Esophagus squamous epithelium (tissue), 5 donors: Measurements from ENCODE around the gene B3GAT1. TPM values are rescaled to one million over a fixed set of nuclear protein-coding genes. Genes with fewer than 3 reads are reported as not detected.

ENCODE experiments used
- DNase-seq: peaks from one replicate; lab custom pipeline; 2025; lab: John Stamatoyannopoulos, UW
- H3K27ac ChIP-seq, 4 donors: fragments of 200-600 bp; sonication (generic); one replicate each; pipeline ENCODE4 v1.5.1; 2016 to 2019; ENCODE audit warnings: mild to moderate bottlenecking in 1 of 4
- H3K27me3 ChIP-seq, 4 donors: fragments of 200-600 bp; sonication (generic); 1 replicate in 3 of 4; 2 replicates in 1 of 4; pipeline versions ENCODE4 v1.5.1 to v1.6.0; 2017 to 2021; ENCODE audit warnings: antibody characterized with exemption in 1 of 4
- H3K36me3 ChIP-seq, 3 donors: fragments of 200-600 bp; sonication (generic); one replicate each; pipeline ENCODE4 v1.5.1; 2016 to 2019
- H3K4me1 ChIP-seq, 3 donors: fragments of 200-600 bp; sonication (generic); one replicate each; pipeline ENCODE4 v1.5.1; 2017 to 2019
- H3K4me3 ChIP-seq, 4 donors: fragments of 200-600 bp; sonication (generic); 1 replicate in 3 of 4; 2 replicates in 1 of 4; pipeline ENCODE4 v1.5.1; 2016 to 2019; ENCODE audit warnings: mild to moderate bottlenecking in 2 of 4, moderate library complexity in 1 of 4
- H3K9me3 ChIP-seq, 3 donors: fragments of 200-600 bp; sonication (generic); one replicate each; pipeline ENCODE4 v1.5.1; 2016 to 2019
- POLR2A ChIP-seq, 4 donors: fragments of 450-650 bp; IDR thresholded peaks; one replicate each; pipeline ENCODE4 v1.6.1; 2017; ENCODE audit warnings: antibody characterized with exemption in 4 of 4, mild to moderate bottlenecking in 4 of 4, moderate library complexity in 3 of 4
- WGBS, 2 donors: methylation state at CpG; one replicate each; pipeline ENCODE4 v1.1.5; 2018; 5-methylcytosine and 5-hydroxymethylcytosine counted together
- intact Hi-C: fragments of 100-400 bp; cut with DNase I; formaldehyde crosslinking; loops from one replicate; pipeline ENCODE4 v1.15.0; 2022
- total RNA-seq, 4 donors: library from RNA; depleted of rRNA; stranded (reverse); fragments of >200 nt; gene quantifications; one replicate each; pipeline ENCODE4 v1.1.0, GENCODE V29; 2016
- TF ChIP-seq, protein P1 (sequence below), 6 experiments: fragments of 450-650 bp in 4 of 6; fragments of 200-600 bp in 2 of 6; sonication (generic) in 2 of 6; IDR thresholded peaks; one replicate each; pipeline ENCODE4 v1.5.1; 2016 to 2019; ENCODE audit warnings: antibody characterized with exemption in 6 of 6, mild to moderate bottlenecking in 4 of 6, moderate library complexity in 4 of 6
- donor health status: DM: yes; HTN: yes; CAD: no.

The B3GAT1 gene
- total RNA-seq, 4 donors from 2014 or later: 0.09 to 0.94 (median 0.38) TPM; not detected in 1

GRCh38 chr11:134429106-134429505 lies 17.1 kb upstream of the B3GAT1 start:
- Histone ChIP-seq H3K27ac (no peak overlapping the region), H3K4me3 (no peak overlapping the region), H3K4me1 (no peaks in the 10 kb centered on the region), H3K9me3 (no peaks in the 10 kb centered on the region), H3K27me3 (peaks cover 0 to 38% (median 0%) of the 10 kb centered on the region in 4 donors), H3K36me3 (no peaks in the 10 kb centered on the region)
- intact Hi-C loops: no loop called here
- 61 to 72% methylated on average over 3 to 8 of the region's 10 CpGs for WGBS, 2 donors
- DNase-seq: no peak
- TF ChIP-seq, protein P1, sequence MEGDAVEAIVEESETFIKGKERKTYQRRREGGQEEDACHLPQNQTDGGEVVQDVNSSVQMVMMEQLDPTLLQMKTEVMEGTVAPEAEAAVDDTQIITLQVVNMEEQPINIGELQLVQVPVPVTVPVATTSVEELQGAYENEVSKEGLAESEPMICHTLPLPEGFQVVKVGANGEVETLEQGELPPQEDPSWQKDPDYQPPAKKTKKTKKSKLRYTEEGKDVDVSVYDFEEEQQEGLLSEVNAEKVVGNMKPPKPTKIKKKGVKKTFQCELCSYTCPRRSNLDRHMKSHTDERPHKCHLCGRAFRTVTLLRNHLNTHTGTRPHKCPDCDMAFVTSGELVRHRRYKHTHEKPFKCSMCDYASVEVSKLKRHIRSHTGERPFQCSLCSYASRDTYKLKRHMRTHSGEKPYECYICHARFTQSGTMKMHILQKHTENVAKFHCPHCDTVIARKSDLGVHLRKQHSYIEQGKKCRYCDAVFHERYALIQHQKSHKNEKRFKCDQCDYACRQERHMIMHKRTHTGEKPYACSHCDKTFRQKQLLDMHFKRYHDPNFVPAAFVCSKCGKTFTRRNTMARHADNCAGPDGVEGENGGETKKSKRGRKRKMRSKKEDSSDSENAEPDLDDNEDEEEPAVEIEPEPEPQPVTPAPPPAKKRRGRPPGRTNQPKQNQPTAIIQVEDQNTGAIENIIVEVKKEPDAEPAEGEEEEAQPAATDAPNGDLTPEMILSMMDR (IDR thresholded peaks at IDR 0.05): no peak
- no peak for TF ChIP-seq POLR2A (IDR thresholded peaks at IDR 0.05)

DNA sequence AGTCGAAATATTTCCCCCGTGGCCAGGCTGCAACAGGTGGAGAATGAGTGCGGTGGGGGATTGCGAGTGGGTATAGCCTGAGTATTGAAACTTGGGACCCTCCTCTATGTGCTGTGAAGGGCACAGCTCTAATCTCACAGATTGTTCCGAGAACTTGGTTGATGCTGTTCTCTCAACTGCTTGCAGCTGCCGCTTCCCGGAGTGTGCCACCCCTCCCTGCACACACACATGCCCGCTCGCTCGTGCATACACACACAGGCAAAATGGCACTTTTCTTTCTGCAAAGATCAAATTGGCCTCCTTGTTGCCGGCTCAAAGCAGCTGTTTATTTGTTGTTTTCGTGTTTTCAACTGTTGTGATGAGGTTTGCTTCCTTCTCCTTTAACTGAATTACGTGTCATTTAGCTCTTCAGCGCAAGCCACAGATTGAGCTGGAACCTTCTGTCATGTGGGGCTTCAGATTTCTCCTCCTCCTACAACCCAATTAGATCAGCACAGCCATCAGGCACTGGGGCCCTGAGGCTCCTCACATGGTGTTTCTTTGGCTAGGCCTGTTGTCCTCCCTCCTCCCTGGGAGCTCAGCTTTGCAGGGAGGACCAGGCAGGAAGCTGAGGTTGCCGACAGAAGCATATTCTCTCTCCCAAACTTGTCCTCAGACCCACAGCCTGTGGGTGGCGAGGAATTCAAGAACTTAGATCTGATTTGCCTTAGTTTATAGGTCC lies 13.9 kb upstream of the B3GAT1 start:
- Histone ChIP-seq H3K27me3 (peaks cover 0 to 45% (median 0%) of the 10 kb centered on the region in 4 donors), H3K4me1 (no peaks in the 10 kb centered on the region), H3K36me3 (no peaks in the 10 kb centered on the region), H3K4me3 (no peak overlapping the region), H3K27ac (no peak overlapping the region), H3K9me3 (no peaks in the 10 kb centered on the region)
- WGBS, 2 donors: 73 to 74% methylated on average over 14 of the region's 16 CpGs
- TF ChIP-seq, protein P1 (IDR thresholded peaks at IDR 0.05): no peak
- TF ChIP-seq POLR2A (IDR thresholded peaks at IDR 0.05): no peak
- DNase-seq: no peak
- intact Hi-C loops: no loop called here

- H3K9me3 ChIP-seq: no peaks in the 10 kb centered on the region
- intact Hi-C loops: no loop called here
- H3K4me1 ChIP-seq: no peaks in the 10 kb centered on the region
- H3K36me3 ChIP-seq: no peaks in the 10 kb centered on the region
- TF ChIP-seq, protein P1 (IDR thresholded peaks at IDR 0.05): no peak
- no peak for TF ChIP-seq POLR2A (IDR thresholded peaks at IDR 0.05)
- 59 to 72% methylated on average over 2 of the region's 2 CpGs for WGBS, 2 donors
- peaks cover 0 to 41% (median 0%) of the 10 kb centered on the region in 4 donors for H3K27me3 ChIP-seq
- H3K4me3 ChIP-seq: no peak overlapping the region
- H3K27ac ChIP-seq: no peak overlapping the region
- no peak for DNase-seq
Observed at GRCh38 chr11:134425413-134425812, 13.4 kb upstream of the B3GAT1 start.

- no peaks in the 10 kb centered on the region for H3K9me3 ChIP-seq
- no peaks in the 10 kb centered on the region for H3K4me1 ChIP-seq
- no peak for DNase-seq
- no peaks in the 10 kb centered on the region for H3K36me3 ChIP-seq
- no peak overlapping the region for H3K27ac ChIP-seq
- peaks cover 0 to 29% (median 0%) of the 10 kb centered on the region in 4 donors for H3K27me3 ChIP-seq
- WGBS, 2 donors: 68 to 75% methylated on average over 4 to 10 of the region's 10 CpGs
- no peak overlapping the region for H3K4me3 ChIP-seq
- intact Hi-C loops: no loop called here
- TF ChIP-seq, protein P1 (IDR thresholded peaks at IDR 0.05): no peak
- no peak for TF ChIP-seq POLR2A (IDR thresholded peaks at IDR 0.05)
Observed at GRCh38 chr11:134423106-134423505, 11.1 kb upstream of the B3GAT1 start.
